ENCODE measurements around the gene STON2.

Gene STON2

DNA sequence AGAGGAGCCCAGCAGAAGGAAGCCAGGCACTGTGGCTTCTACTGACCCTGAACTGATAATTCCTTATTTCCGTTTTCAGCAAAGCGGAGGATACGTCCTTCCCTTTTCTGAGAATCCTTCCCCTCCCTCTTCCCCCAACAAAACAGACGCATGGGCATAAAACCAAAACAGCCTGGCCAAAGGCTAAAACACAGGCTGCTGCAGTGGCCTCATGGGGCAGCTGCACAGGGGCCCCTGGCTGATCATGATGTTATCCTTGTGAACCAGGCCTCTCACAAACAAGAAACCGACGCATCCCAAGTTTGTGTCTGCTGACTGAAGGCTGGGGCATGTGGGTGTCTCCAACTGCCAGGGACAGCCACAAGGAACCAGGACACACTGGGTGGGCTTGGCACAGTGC is 23.4 kb upstream of the STON2 start:
- DNase-seq (ENCODE audit: low spot score): no peak
- TF ChIP-seq, protein P1, sequence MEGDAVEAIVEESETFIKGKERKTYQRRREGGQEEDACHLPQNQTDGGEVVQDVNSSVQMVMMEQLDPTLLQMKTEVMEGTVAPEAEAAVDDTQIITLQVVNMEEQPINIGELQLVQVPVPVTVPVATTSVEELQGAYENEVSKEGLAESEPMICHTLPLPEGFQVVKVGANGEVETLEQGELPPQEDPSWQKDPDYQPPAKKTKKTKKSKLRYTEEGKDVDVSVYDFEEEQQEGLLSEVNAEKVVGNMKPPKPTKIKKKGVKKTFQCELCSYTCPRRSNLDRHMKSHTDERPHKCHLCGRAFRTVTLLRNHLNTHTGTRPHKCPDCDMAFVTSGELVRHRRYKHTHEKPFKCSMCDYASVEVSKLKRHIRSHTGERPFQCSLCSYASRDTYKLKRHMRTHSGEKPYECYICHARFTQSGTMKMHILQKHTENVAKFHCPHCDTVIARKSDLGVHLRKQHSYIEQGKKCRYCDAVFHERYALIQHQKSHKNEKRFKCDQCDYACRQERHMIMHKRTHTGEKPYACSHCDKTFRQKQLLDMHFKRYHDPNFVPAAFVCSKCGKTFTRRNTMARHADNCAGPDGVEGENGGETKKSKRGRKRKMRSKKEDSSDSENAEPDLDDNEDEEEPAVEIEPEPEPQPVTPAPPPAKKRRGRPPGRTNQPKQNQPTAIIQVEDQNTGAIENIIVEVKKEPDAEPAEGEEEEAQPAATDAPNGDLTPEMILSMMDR (IDR thresholded peaks at IDR 0.05; ENCODE audit: extremely low read depth, insufficient read depth, missing control alignments): no peak
- in situ Hi-C loops (cut with MboI; ENCODE audit: low pct_unique_long_range_greater_than_20kb, low sequenced_read_pairs, unreplicated experiment): no loop called here

DNA sequence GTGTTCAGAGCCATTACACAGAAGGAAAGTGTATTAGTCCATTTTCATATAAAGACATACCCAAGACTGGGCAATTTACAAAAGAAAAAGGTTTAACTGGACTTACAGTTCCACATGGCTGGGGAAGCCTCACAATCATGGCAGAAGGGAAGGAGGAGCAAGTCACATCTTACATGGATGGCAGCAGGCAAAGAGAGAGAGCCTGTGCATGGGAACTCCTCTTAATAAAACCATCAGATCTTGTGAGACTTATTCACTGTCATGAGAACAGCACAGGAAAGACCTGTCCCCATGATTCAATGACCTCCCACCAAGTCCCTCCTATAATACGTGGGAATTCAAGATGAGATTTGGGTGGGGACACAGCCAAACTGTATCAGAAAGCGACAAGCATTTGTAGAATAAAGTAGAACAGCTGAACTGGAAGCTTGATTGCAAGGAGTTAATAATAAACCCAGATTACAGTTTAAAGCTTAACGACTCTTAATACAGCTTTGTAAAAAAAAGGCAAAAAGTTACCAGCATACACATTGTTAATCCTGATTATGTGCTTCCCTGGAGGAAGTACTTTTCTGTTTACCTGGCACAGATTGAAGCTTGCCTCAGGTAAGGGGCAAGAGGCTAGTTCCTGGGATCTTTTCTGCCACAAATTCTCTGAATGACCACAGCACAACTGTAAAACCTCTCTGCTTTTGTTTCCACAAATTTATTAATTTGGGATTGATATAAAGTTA is 18.1 kb upstream of the STON2 start:
- DNase-seq (ENCODE audit: low spot score): no peak
- TF ChIP-seq, protein P1 (IDR thresholded peaks at IDR 0.05; ENCODE audit: extremely low read depth, insufficient read depth, missing control alignments): no peak
- in situ Hi-C loops (cut with MboI; ENCODE audit: low pct_unique_long_range_greater_than_20kb, low sequenced_read_pairs, unreplicated experiment): no loop called here

DNA sequence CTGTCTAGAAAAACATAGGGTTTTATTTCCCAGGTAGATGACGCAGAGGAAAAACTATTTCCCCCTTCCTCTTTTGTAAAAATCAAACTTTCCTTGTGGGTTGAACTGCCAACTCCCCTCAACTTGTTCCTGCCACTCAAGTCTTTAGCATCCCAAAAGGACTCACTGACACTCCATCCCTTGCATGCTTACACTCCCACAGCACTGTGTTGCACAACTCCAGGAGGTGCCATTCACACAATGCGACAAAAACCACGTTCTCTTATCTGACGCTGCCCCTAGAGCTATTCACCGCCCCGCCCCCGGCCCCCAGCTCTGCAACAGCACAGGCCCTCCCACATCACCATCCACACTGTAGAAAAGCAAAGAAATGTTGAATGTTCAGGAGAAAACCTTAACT is 16.9 kb upstream of the STON2 start:
- in situ Hi-C loops (cut with MboI; ENCODE audit: low pct_unique_long_range_greater_than_20kb, low sequenced_read_pairs, unreplicated experiment): no loop called here
- TF ChIP-seq, protein P1 (IDR thresholded peaks at IDR 0.05; ENCODE audit: extremely low read depth, insufficient read depth, missing control alignments): no peak
- DNase-seq (ENCODE audit: low spot score): no peak

DNA sequence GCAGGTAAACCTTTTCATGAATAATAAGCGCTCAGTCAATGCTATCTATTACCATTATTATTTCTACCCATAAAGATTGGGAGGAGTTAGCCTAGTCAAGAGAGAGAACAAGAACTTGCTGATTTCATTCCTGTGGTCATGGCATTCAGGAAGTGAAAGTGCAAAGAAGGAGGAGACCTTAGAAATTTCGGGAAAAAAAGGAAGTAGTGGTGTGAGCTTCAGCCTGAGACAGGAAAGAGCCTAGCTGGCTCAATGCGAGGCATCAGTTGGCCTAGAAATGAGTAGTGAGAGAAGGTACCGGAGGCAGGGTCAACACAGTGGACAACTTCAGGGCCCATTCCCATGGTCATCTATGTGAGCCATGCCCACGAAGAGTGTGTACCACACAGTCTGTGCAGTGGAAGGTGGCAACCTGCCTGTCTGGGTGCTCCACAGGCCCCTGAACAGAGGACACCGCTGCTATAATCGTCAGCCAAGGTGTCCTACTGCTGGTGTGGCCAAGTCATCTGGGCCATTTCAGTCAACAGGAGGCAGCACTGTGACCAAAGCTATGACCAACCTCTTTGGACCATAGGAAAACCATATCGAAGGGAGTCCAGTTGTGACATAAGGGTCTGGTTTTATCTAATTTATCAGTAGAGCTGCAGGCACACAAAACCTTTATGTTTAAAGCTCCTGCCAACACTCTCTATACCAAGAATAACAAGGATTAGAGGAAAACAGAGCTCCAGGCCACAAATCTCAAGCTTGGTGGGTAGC is 16.2 kb upstream of the STON2 start:
- DNase-seq (ENCODE audit: low spot score): no peak
- TF ChIP-seq, protein P1 (IDR thresholded peaks at IDR 0.05; ENCODE audit: extremely low read depth, insufficient read depth, missing control alignments): no peak
- in situ Hi-C loops (cut with MboI; ENCODE audit: low pct_unique_long_range_greater_than_20kb, low sequenced_read_pairs, unreplicated experiment): no loop called here

DNA sequence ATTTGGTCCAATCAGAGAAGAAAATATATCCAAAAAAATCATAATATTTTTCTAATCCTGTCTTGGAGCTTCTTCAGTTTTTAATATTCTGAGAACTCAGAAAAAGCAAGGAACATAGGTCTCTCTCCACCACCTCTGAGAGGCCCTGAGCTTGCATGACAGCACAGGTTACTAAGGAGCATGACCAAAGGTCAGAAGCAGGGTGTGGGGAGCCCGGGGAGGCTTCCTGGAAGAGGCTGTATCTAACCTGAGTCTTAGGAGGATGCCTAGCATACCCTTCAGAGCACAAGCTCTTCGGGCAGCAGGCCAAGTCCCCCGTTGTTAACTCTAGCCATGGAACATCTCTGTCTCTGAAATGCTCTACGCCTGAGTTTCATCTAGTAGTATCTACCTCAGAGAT is 15.7 kb upstream of the STON2 start:
- no peak for DNase-seq (ENCODE audit: low spot score)
- TF ChIP-seq, protein P1 (IDR thresholded peaks at IDR 0.05; ENCODE audit: extremely low read depth, insufficient read depth, missing control alignments): no peak
- in situ Hi-C loops (cut with MboI; ENCODE audit: low pct_unique_long_range_greater_than_20kb, low sequenced_read_pairs, unreplicated experiment): no loop called here

DNA sequence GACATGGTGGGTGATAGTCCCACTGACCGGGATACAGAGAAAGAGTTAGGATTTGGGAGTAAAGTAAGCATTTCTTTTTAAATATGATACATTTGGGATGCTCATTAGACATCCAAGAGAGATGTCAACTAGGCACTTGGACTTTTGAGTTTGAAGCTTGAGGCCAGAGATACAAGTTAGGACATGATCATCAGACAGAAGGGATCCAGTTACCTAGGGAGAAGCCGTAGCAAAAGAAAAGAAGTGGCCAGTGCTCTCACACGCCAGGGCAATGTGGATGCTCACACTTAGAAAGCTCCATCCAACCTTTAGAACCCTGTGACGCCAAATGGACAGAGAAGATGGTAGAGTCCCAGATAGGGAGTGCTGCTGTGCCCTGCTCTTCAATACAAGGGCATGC is 14.0 kb upstream of the STON2 start:
- TF ChIP-seq, protein P1 (IDR thresholded peaks at IDR 0.05; ENCODE audit: extremely low read depth, insufficient read depth, missing control alignments): no peak
- no peak for DNase-seq (ENCODE audit: low spot score)
- in situ Hi-C loops (cut with MboI; ENCODE audit: low pct_unique_long_range_greater_than_20kb, low sequenced_read_pairs, unreplicated experiment): no loop called here

Measured in GM13977 (cell line).